Left forelimb (tissue), 1 donor: ENCODE data around the gene TEDC1.
"Not testable (repeated sequence)": the region's sequence is repeated elsewhere in the genome, so short reads cannot be mapped to it uniquely, and the experiment has no call there.

ENCODE experiments used
- DNase-seq: peaks from one replicate; pipeline ENCODE4 v3.0.0-alpha.2; 2018; ENCODE audit warnings: low spot score

TEDC1 gene

GRCh38 chr14:105537580-105538474 is 46.8 kb downstream of the TEDC1 start:
- peak; percentile 73 for DNase-seq

- DNase-seq = no peak
These were observed 47.5 kb downstream of the TEDC1 start for GRCh38 chr14:105538481-105539049.

GRCh38 chr14:105540811-105541210 is 49.8 kb downstream of the TEDC1 start:
- no peak for DNase-seq

- DNase-seq = no peak
These were observed 50.3 kb downstream of the TEDC1 start for GRCh38 chr14:105541218-105541875.

- DNase-seq = not testable (repeated sequence)
These were observed 54.6 kb downstream of the TEDC1 start for GRCh38 chr14:105545676-105546075.

GRCh38 chr14:105546410-105546809 is 55.4 kb downstream of the TEDC1 start:
- DNase-seq = not testable (repeated sequence)

- DNase-seq = not testable (repeated sequence)
These were observed 56.0 kb downstream of the TEDC1 start for GRCh38 chr14:105547072-105547471.

- no peak for DNase-seq
These were observed 56.7 kb downstream of the TEDC1 start for GRCh38 chr14:105547741-105548169.
